Stomach (tissue), 9 donors: Measurements from ENCODE around the gene KIF6. TPM values are rescaled to one million over a fixed set of nuclear protein-coding genes. Genes with fewer than 3 reads are reported as not detected.

Source experiments
- DNase-seq, 2 donors: peaks; one replicate each; pipeline versions ENCODE4 v3.0.0 to v3.0.0-alpha.2; 2013 to 2019
- H3K27ac ChIP-seq, 5 donors: fragments of 200-600 bp in 4 of 5; sonication (generic) in 4 of 5; one replicate each; pipeline ENCODE4 v1.5.1; 2013 to 2019; ENCODE audit warnings: mild to moderate bottlenecking in 1 of 5, moderate library complexity in 1 of 5
- H3K27me3 ChIP-seq, 3 donors: fragments of 200-600 bp; sonication (generic); one replicate each; pipeline ENCODE4 v1.5.1; 2017 to 2019; ENCODE audit warnings: mixed run types in 1 of 3
- H3K36me3 ChIP-seq, 4 donors: fragments of 200-600 bp; sonication (generic); 1 replicate in 3 of 4; 2 replicates in 1 of 4; pipeline ENCODE4 v1.5.1; 2016 to 2019
- H3K4me1 ChIP-seq, 4 donors: fragments of 200-600 bp; sonication (generic); one replicate each; pipeline ENCODE4 v1.5.1; 2016 to 2019
- H3K4me3 ChIP-seq, 4 donors: fragments of 200-600 bp; sonication (generic) in 3 of 4; one replicate each; pipeline ENCODE4 v1.5.1; 2016 to 2019; ENCODE audit warnings: mild to moderate bottlenecking in 1 of 4
- H3K9me3 ChIP-seq, 4 donors: fragments of 200-600 bp; sonication (generic); one replicate each; pipeline ENCODE4 v1.5.1; 2016 to 2019
- CTCF ChIP-seq, 7 experiments: fragments of 450-650 bp in 4 of 7; fragments of 200-600 bp in 3 of 7; sonication (generic) in 3 of 7; IDR thresholded peaks; one replicate each; pipeline ENCODE4 v1.5.1; 2016 to 2019; ENCODE audit warnings: antibody characterized with exemption in 7 of 7, control low read depth in 2 of 7, mild to moderate bottlenecking in 1 of 7
- EP300 ChIP-seq: sonication (generic); formaldehyde crosslinking; IDR thresholded peaks from one replicate; pipeline ENCODE4 v1.6.1; 2017; ENCODE audit warnings: antibody characterized with exemption
- POLR2A ChIP-seq, 4 donors: fragments of 450-650 bp; IDR thresholded peaks; one replicate each; pipeline ENCODE4 v1.6.1; 2016; ENCODE audit warnings: antibody characterized with exemption in 4 of 4, control low read depth in 2 of 4, mild to moderate bottlenecking in 1 of 4, moderate library complexity in 1 of 4
- POLR2AphosphoS5 ChIP-seq, 3 donors: sonication (generic); formaldehyde crosslinking; IDR thresholded peaks; one replicate each; pipeline ENCODE4 v1.6.1; 2016; ENCODE audit warnings: antibody characterized with exemption in 3 of 3
- WGBS, 5 donors: extraction: QIAGEN DNeasy Blood & Tissue Kit in 3 of 5; methylation state at CpG; one replicate each; pipeline versions ENCODE4 v1.1.5 to v1.1.7; 2013 to 2018; 5-methylcytosine and 5-hydroxymethylcytosine counted together
- intact Hi-C: fragments of 100-400 bp; cut with DNase I; formaldehyde crosslinking; loops from one replicate; pipeline ENCODE4 v1.15.1; 2023; ENCODE audit warnings: low total_unique reads
- polyA plus RNA-seq, 3 donors: library from polyadenylated mRNA; stranded (reverse); fragments of 200-250 nt; gene quantifications; one replicate each; pipeline ENCODE4 v1.2.3, GENCODE V29; 2013
- total RNA-seq, 5 donors: library from RNA; depleted of rRNA; stranded (reverse); fragments of >200 nt; gene quantifications; one replicate each; pipeline versions ENCODE4 v1.1.0 to v1.2.3, GENCODE V29; 2014 to 2016
- donor health status: healthy with polysubstance abuse.
- donor health status: Bipolar disorder and iron deficiency.
- donor health status: healthy.

KIF6 gene
- total and polyA plus RNA-seq, 8 donors, result 0.25 to 9.8 (median 0.37) TPM; not detected in 3

- H3K4me3 ChIP-seq, result no peak overlapping the region
- no peaks in the 10 kb centered on the region for H3K36me3 ChIP-seq
- peaks cover 0 to 6% (median 0%) of the 10 kb centered on the region in 3 donors for H3K27me3 ChIP-seq
- no peak for TF ChIP-seq POLR2A (IDR thresholded peaks at IDR 0.05)
- no peak for TF ChIP-seq CTCF (IDR thresholded peaks at IDR 0.05)
- TF ChIP-seq POLR2AphosphoS5 (IDR thresholded peaks at IDR 0.05), result no peak
- no peak for TF ChIP-seq EP300
- no peak for DNase-seq
- WGBS, 5 donors, result 73 to 86% (median 82%) methylated on average over 3 of the region's 3 CpGs
- H3K4me1 ChIP-seq, result no peaks in the 10 kb centered on the region
- no peaks in the 10 kb centered on the region for H3K9me3 ChIP-seq
- intact Hi-C loops, result no loop called here
- no peak overlapping the region for H3K27ac ChIP-seq
Measured at GRCh38 chr6:39330057-39330456, 395.2 kb downstream of the KIF6 start.

- no peak for DNase-seq
- no peaks in the 10 kb centered on the region for H3K4me1 ChIP-seq
- TF ChIP-seq CTCF (IDR thresholded peaks at IDR 0.05) (no peak), EP300 (no peak), POLR2A (IDR thresholded peaks at IDR 0.05) (no peak), POLR2AphosphoS5 (IDR thresholded peaks at IDR 0.05) (no peak)
- no peak overlapping the region for H3K4me3 ChIP-seq
- no peak overlapping the region for H3K27ac ChIP-seq
- WGBS, 5 donors, result 78 to 88% (median 87%) methylated on average over 12 of the region's 12 CpGs
- no peaks in the 10 kb centered on the region for H3K9me3 ChIP-seq
- H3K36me3 ChIP-seq, result no peaks in the 10 kb centered on the region
- peaks cover 0 to 6% (median 0%) of the 10 kb centered on the region in 3 donors for H3K27me3 ChIP-seq
- intact Hi-C loops, result no loop called here
Measured at GRCh38 chr6:39328066-39328465, 397.1 kb downstream of the KIF6 start.

- WGBS, 5 donors, result 50 to 58% (median 53%) methylated on average over 5 of the region's 5 CpGs
- TF ChIP-seq POLR2A (IDR thresholded peaks at IDR 0.05) (no peak), POLR2AphosphoS5 (IDR thresholded peaks at IDR 0.05) (no peak), EP300 (no peak), CTCF (IDR thresholded peaks at IDR 0.05) (no peak)
- H3K36me3 ChIP-seq, result no peaks in the 10 kb centered on the region
- intact Hi-C loops, result no loop called here
- peaks cover 0 to 6% (median 0%) of the 10 kb centered on the region in 3 donors for H3K27me3 ChIP-seq
- no peak for DNase-seq
- no peaks in the 10 kb centered on the region for H3K4me1 ChIP-seq
- H3K4me3 ChIP-seq, result no peak overlapping the region
- H3K27ac ChIP-seq, result no peak overlapping the region
- no peaks in the 10 kb centered on the region for H3K9me3 ChIP-seq
Measured at GRCh38 chr6:39327507-39327906, 397.7 kb downstream of the KIF6 start.

GRCh38 chr6:39322306-39322850, 402.8 kb downstream of the KIF6 start, which contains the start of gene KCNK16:
Gene KCNK16 (minus strand): TSS chr6:39322702. CDS start chr6:39322540, 162 bp downstream.
- WGBS, 5 donors, result 50 to 74% (median 65%) methylated on average over 7 to 11 of the region's 11 CpGs
- no peak for DNase-seq
- no peak for TF ChIP-seq EP300
- no peak for TF ChIP-seq POLR2AphosphoS5 (IDR thresholded peaks at IDR 0.05)
- TF ChIP-seq CTCF (IDR thresholded peaks at IDR 0.05), result no peak
- no peak for TF ChIP-seq POLR2A (IDR thresholded peaks at IDR 0.05)

More at GRCh38 chr6:39322306-39322850, 402.8 kb downstream of the KIF6 start, which contains the start of gene KCNK16:
- no peaks in the 10 kb centered on the region for H3K36me3 ChIP-seq
- no peaks in the 10 kb centered on the region for H3K9me3 ChIP-seq
- H3K4me1 ChIP-seq, result peaks cover 0 to 7% (median 0%) of the 10 kb centered on the region in 4 donors
- no peak within 1 kb of the TSS for H3K27ac ChIP-seq
- peaks cover 0 to 17% (median 0%) of the 10 kb centered on the region in 3 donors for H3K27me3 ChIP-seq
- intact Hi-C loops, result no loop called here
- H3K4me3 ChIP-seq, result no peak within 1 kb of the TSS
